ENCODE measurements around the gene SERP1. TPM values are rescaled to one million over a fixed set of nuclear protein-coding genes. Genes with fewer than 3 reads are reported as not detected.

Gene SERP1
- total and polyA plus RNA-seq, 10 donors, result 64.0 to 441 (median 101) TPM

DNA sequence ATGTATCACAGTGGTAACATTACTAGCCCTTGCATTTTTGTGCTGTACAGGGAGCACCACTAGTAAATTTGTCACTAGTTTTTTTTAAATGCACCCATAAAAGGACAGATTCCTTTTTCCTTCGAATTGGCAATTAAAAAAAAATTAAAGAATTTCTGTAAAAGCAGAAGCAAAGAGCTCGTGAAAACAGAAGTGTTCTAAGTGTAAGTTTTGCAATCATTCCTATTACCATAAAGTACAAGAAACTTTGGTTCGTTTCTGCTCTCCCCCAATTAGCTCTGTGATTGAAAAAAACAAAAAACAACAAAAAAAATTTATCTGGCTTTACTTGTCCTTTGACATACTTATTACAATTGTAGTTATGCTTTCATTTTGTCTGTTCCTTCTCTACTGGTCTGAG, 5.3 kb downstream of the SERP1 start:
- Histone ChIP-seq H3K27ac (peak overlapping the region; percentile 20 to 72 (median 58)), H3K4me1 (peaks cover 3 to 53% (median 38%) of the 10 kb centered on the region in 6 donors), H3K27me3 (replicated peaks in 1 of 7) (no peaks in the 10 kb centered on the region), H3K4me3 (no peak overlapping the region), H3K9me3 (no peaks in the 10 kb centered on the region), H3K36me3 (peaks cover 0 to 22% (median 4%) of the 10 kb centered on the region in 6 donors)
- TF ChIP-seq, protein P1, sequence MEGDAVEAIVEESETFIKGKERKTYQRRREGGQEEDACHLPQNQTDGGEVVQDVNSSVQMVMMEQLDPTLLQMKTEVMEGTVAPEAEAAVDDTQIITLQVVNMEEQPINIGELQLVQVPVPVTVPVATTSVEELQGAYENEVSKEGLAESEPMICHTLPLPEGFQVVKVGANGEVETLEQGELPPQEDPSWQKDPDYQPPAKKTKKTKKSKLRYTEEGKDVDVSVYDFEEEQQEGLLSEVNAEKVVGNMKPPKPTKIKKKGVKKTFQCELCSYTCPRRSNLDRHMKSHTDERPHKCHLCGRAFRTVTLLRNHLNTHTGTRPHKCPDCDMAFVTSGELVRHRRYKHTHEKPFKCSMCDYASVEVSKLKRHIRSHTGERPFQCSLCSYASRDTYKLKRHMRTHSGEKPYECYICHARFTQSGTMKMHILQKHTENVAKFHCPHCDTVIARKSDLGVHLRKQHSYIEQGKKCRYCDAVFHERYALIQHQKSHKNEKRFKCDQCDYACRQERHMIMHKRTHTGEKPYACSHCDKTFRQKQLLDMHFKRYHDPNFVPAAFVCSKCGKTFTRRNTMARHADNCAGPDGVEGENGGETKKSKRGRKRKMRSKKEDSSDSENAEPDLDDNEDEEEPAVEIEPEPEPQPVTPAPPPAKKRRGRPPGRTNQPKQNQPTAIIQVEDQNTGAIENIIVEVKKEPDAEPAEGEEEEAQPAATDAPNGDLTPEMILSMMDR (IDR thresholded peaks at IDR 0.05 in 8 of 11, conservative IDR thresholded peaks at IDR 0.05 in 3 of 11), result no peak
- no peak for TF ChIP-seq POLR2A (IDR thresholded peaks at IDR 0.05)
- TF ChIP-seq POLR2AphosphoS5 (IDR thresholded peaks at IDR 0.05), result no peak
- DNase-seq, result no peak
- 37 to 65% (median 56%) methylated on average over 3 of the region's 3 CpGs for WGBS, 5 donors
- intact Hi-C loops (cut with DNase I; ENCODE audit: low total_unique reads), result no loop called here

DNA sequence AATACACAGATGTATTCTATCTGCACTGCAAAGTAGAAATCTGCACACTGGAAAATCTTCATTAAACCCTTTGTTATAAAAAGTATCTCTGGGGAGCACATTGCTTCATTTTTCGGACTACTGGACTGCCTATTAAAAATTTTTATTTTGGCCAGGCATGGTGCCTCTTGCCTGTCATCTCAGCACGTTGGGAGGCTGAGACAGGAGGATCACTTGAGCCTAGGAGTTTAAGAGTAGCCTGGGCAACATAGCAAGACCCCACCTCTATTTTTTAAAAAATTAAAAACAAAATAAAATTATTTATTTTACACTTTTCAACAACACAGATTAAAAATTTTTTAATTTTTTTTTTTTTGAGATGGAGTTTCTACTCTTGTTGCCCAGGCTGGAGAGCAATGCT, 6.0 kb downstream of the SERP1 start:
- intact Hi-C loops (cut with DNase I; ENCODE audit: low total_unique reads), result no loop called here
- no peak for TF ChIP-seq POLR2AphosphoS5 (IDR thresholded peaks at IDR 0.05)
- TF ChIP-seq, protein P1 (IDR thresholded peaks at IDR 0.05 in 8 of 11, conservative IDR thresholded peaks at IDR 0.05 in 3 of 11), result no peak
- Histone ChIP-seq H3K27ac (peak overlapping the region in 3 of 8 donors; percentile 66 to 72 (median 69)), H3K27me3 (replicated peaks in 1 of 7) (no peaks in the 10 kb centered on the region), H3K4me3 (no peak overlapping the region), H3K9me3 (no peaks in the 10 kb centered on the region), H3K36me3 (peaks cover 0 to 22% (median 4%) of the 10 kb centered on the region in 6 donors), H3K4me1 (peaks cover 3 to 51% (median 37%) of the 10 kb centered on the region in 6 donors)
- 90 to 99% (median 98%) methylated on average over 2 of the region's 2 CpGs for WGBS, 5 donors
- no peak for DNase-seq

DNA sequence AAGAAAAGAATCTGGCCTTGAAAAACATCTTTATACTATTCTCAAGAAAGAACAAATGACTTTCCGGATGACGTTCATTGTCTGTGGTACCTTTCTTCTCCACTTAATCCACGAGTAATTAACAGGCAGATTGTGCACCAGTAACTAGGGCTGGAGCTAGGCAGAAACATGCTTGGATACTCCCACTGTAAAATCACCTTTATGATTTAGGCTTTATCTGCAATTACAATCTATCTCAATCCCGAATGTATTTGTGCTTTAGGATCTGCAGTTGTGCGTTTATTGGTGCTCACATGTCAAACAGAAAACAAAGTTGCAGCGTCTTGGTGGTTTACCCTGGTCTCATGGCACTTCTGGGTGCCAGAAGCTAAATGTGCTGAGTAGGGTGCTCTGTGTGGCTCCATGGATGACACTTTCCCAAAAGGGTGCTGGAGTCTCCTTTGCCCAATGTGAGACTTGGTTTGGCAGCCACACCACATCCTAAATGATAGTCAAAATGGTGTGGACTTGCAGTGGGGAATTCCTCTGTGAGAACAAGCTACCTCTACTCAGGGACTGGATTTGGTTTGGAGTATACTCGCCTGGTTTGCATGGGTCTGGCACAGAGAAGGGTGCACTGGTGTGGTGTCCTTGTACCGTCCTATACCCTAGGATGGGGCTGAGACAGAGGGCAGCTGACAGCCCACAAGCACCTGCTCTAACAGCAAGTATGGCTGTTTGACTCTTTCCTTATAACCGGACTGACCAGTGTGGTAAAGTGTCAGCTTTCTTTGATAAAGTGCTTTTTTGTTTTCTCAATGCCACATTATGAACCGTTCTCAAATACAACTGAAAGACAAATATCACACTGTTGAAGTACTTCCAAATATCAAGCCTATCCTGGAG, 7.7 kb downstream of the SERP1 start:
- 88 to 94% (median 91%) methylated on average over 10 of the region's 10 CpGs for WGBS, 5 donors
- no peaks in the 10 kb centered on the region for H3K27me3 ChIP-seq (replicated peaks in 1 of 7)
- H3K27ac ChIP-seq, result no peak overlapping the region
- H3K4me3 ChIP-seq, result no peak overlapping the region
- TF ChIP-seq, protein P1 (IDR thresholded peaks at IDR 0.05 in 8 of 11, conservative IDR thresholded peaks at IDR 0.05 in 3 of 11), result no peak
- TF ChIP-seq POLR2A (IDR thresholded peaks at IDR 0.05) (no peak), POLR2AphosphoS5 (IDR thresholded peaks at IDR 0.05) (no peak)
- H3K36me3 ChIP-seq, result peaks cover 0 to 14% (median 3%) of the 10 kb centered on the region in 6 donors
- no peaks in the 10 kb centered on the region for H3K9me3 ChIP-seq
- H3K4me1 ChIP-seq, result peaks cover 0 to 33% (median 19%) of the 10 kb centered on the region in 6 donors
- intact Hi-C loops (cut with DNase I; ENCODE audit: low total_unique reads), result no loop called here
- no peak for DNase-seq

DNA sequence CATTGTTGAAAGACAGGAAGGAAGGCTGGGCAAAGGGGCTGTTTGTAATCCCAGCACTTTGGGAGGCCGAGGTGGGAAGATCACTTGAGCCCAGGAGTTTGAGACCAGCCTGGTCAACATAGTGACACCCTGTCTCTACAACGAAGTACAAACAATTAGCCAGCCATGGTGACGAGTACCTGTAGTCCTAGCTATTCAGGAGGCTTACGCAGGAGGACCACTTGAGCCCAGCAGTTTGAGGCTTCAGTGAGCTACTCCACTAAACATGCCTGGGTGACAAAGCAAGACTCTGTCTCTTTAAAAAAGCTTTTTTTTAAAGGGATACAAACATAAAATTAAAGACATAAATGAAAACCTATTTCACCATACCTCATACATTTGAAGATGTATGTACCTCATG, 11.1 kb downstream of the SERP1 start:
- no peak for DNase-seq
- intact Hi-C loops (cut with DNase I; ENCODE audit: low total_unique reads), result no loop called here
- 76 to 91% (median 78%) methylated on average over 4 of the region's 4 CpGs for WGBS, 5 donors
- no peak for TF ChIP-seq POLR2AphosphoS5 (IDR thresholded peaks at IDR 0.05)
- TF ChIP-seq POLR2A (IDR thresholded peaks at IDR 0.05), result no peak
- TF ChIP-seq, protein P1 (IDR thresholded peaks at IDR 0.05 in 8 of 11, conservative IDR thresholded peaks at IDR 0.05 in 3 of 11), result no peak
- no peaks in the 10 kb centered on the region for H3K4me1 ChIP-seq
- no peaks in the 10 kb centered on the region for H3K9me3 ChIP-seq
- no peak overlapping the region for H3K27ac ChIP-seq
- no peak overlapping the region for H3K4me3 ChIP-seq
- no peaks in the 10 kb centered on the region for H3K27me3 ChIP-seq (replicated peaks in 1 of 7)
- H3K36me3 ChIP-seq, result no peaks in the 10 kb centered on the region
